Endothelial cell of umbilical vein (primary cell): ENCODE measurements around the gene TSPAN18.

Source experiments
- CTCF ChIP-seq, 2 donors: IDR thresholded peaks; 1 replicate in 1 of 2; 2 replicates in 1 of 2; pipeline ENCODE4 v1.5.1; 2011; ENCODE audit warnings: low read length in 2 of 2, mild to moderate bottlenecking in 2 of 2, moderate library complexity in 2 of 2, control low read depth in 1 of 2, inconsistent platforms in 1 of 2, low read depth in 1 of 2; ENCODE audit not compliant: insufficient read depth in 1 of 2; ENCODE audit errors: extremely low read depth in 1 of 2
- FOS ChIP-seq: IDR thresholded peaks from 2 replicates; pipeline ENCODE4 v1.6.1; 2011; ENCODE audit warnings: mild to moderate bottlenecking, low read length, moderate library complexity, borderline replicate concordance; ENCODE audit not compliant: insufficient read depth
- MYC ChIP-seq: IDR thresholded peaks from one replicate; pipeline ENCODE4 v1.6.1; 2011; ENCODE audit warnings: mild to moderate bottlenecking, low read depth, low read length
- POLR2AphosphoS5 ChIP-seq: IDR thresholded peaks from 2 replicates; pipeline ENCODE4 v1.6.1; 2012; ENCODE audit warnings: low read depth, mild to moderate bottlenecking, control low read depth, low read length, moderate library complexity; ENCODE audit not compliant: insufficient read depth

GRCh38 chr11:44848963-44849350 lies 122.2 kb downstream of the TSPAN18 start:
- TF ChIP-seq CTCF (IDR thresholded peaks at IDR 0.05; ENCODE audit: extremely low read depth in 1 of 2, insufficient read depth in 1 of 2, low read depth in 1 of 2, low read length in 2 of 2), result no peak
- no peak for TF ChIP-seq MYC
- TF ChIP-seq POLR2AphosphoS5, result no peak
- TF ChIP-seq FOS, result no peak
